GM10266 (cell line): ENCODE measurements around the gene SEPTIN14.
A peak's percentile ranks its signal among the peaks of the same experiment; 100 is the strongest.
"Not testable (repeated sequence)": the region's sequence is repeated elsewhere in the genome, so short reads cannot be mapped to it uniquely, and the experiment has no call there.

Experiments
- DNase-seq: peaks from one replicate; pipeline ENCODE4 v3.0.0; 2012; ENCODE audit errors: extremely low spot score
- TF ChIP-seq, protein P1 (sequence below): IDR thresholded peaks from 2 replicates; pipeline ENCODE4 v1.5.1; 2012; ENCODE audit warnings: mild to moderate bottlenecking, low read depth; ENCODE audit not compliant: control insufficient read depth, insufficient read depth; ENCODE audit errors: missing control alignments

The SEPTIN14 gene

DNA sequence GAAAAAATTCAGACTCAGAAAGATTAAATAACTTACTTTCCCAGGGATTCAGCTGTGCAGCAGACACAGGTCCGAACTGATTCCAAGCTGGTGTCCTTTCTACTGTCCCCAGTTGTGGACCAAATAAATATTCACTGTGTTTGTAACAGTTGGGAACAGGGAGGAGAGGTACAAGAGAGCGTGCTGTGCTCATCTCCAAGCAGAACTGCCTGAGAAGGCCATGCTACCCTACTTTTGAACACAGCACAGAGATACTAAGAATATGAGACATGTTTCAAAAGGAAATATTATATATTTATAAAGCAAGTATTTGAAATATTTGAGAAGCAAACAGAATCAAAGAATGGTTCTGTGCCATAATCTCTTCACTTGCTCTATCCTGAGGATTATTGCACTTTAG, at the start of gene SEPTIN14:
Gene SEPTIN14 (minus strand): TSS at position 101 of the 400 bp plus-strand sequence. CDS start 756 bp downstream, outside the sequence.
- DNase-seq: not testable (repeated sequence)

DNA sequence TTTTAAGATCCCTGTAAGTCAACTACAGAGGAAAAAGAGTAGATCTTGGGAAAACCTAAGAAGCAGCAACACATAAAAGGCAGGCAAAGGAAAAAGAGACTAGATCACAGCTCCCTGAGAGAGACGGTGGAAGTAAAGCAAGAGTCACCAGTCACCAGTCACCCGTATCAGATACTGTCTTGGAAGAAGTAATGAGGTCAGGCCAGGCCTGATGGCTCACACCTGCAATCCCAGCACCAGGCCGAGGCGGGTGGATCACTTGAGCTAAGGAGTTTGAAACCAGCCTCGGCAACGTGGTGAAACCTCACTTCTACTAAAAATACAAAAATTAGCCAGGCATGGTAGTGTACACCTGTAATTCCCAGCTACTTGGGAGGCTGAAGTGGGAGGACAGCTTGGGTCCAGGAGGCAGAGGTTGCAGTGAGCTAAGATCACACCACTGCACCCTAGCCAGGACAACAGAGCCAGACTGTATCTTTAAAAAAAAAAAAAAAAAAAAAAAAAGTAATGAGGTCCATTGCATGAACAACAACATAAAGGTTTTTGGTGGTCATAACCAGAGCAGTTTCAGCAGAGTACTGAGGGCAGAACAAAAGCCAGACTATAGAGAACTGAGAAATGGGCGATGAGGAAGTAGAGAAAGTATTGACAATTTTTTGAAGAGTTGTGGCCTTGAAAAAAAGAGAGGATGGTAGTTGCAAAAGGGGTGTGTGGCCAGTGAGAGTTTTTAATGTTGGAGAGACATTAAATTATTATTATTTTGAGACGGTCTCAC, 41.6 kb upstream of the SEPTIN14 start:
- TF ChIP-seq, protein P1, sequence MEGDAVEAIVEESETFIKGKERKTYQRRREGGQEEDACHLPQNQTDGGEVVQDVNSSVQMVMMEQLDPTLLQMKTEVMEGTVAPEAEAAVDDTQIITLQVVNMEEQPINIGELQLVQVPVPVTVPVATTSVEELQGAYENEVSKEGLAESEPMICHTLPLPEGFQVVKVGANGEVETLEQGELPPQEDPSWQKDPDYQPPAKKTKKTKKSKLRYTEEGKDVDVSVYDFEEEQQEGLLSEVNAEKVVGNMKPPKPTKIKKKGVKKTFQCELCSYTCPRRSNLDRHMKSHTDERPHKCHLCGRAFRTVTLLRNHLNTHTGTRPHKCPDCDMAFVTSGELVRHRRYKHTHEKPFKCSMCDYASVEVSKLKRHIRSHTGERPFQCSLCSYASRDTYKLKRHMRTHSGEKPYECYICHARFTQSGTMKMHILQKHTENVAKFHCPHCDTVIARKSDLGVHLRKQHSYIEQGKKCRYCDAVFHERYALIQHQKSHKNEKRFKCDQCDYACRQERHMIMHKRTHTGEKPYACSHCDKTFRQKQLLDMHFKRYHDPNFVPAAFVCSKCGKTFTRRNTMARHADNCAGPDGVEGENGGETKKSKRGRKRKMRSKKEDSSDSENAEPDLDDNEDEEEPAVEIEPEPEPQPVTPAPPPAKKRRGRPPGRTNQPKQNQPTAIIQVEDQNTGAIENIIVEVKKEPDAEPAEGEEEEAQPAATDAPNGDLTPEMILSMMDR: no peak
- no peak for DNase-seq

DNA sequence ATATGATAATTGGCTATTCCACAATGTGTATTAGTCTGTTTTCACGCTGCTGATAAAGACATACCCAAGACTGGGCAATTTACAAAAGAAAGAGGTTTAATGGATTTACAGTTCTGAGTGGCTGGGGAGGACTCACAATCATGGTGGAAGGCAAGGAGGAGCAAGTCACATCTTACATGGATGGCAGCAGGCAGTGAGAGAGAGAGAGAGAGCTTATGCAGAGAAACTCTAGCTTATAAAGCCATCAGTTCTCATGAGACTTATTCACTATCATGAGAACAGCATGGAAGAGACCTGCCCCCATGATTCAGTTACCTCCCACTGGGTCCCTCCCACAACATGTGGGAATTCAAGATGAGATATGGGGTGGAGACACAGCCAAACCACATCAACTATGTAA, 38.5 kb upstream of the SEPTIN14 start:
- DNase-seq: not testable (repeated sequence)

DNA sequence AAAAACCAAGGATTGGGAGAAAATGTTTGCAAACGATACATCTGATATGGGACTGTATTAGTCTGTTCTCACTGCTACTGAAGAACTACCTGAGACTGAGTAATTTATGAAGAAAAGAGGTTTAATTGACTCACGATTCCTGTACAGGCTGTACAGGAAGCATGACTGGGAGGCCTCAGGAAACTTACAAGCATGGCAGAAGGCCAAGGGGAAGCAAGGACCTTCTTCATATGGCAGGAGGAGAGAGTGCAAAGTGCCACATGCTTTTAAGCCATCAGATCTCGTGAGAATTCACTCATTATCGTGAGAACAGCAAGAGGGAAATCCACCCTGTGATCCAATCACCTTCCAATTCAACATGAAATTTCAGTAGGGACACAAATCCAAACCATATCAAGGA, 35.7 kb upstream of the SEPTIN14 start:
- TF ChIP-seq, protein P1: no peak
- no peak for DNase-seq

DNA sequence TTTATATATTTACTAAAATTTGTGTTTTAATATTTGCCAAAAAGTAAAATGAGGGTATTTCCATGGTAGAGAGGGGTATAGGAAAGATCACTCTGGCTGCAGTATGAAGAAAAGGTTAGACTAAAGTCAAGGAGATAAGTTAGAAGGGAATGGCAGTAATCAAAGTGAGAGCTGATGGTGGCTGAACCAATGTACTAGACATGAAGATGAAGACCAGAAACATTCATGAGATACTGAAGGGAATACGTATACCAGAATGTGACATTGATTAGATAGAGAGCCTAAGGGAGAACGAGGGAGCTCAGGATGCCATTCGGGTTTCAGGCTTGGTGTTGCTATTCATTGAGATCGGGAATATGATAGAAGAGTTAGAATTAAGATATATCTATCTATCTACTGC, 32.5 kb upstream of the SEPTIN14 start:
- TF ChIP-seq, protein P1: no peak
- DNase-seq: no peak

DNA sequence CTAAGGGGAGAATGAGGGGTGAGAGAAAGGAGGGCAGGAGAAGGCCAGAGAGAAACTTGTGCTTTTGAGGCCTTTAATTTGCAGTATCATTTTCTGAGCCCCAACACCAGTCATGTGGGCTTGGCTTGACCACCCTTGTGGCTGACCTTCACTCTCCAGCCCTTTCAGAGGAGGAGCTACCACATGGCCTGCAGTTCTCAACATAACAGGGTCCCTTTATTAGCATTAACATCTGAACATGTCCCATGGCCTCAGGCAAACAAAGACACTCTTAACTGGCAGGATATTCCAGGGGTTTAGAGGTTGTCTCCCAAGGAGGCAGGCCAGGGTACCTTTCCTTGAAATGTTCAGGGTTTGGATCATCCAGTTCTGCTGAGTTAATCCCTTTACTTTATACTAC, 31.4 kb upstream of the SEPTIN14 start:
- no peak for DNase-seq
- TF ChIP-seq, protein P1: no peak

DNA sequence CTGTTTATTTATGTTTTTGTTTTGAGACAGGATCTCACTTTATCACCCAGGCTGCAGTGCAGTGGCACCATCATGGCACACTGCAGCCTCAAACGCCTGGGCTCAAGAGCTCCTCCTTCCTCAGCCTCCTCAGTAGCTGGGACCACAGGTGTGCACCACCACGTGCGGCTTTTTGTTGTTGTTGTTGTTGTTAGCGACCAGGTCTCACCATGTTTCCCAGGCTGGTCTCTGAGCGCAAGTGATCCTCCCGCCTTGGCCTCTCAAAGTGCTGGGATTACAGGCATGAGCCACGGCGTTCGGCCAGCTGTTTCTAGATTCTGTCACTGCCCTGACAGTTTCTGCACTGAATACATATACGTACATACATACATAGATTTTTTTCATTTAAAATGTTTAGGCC, 25.8 kb upstream of the SEPTIN14 start:
- not testable (repeated sequence) for DNase-seq

DNA sequence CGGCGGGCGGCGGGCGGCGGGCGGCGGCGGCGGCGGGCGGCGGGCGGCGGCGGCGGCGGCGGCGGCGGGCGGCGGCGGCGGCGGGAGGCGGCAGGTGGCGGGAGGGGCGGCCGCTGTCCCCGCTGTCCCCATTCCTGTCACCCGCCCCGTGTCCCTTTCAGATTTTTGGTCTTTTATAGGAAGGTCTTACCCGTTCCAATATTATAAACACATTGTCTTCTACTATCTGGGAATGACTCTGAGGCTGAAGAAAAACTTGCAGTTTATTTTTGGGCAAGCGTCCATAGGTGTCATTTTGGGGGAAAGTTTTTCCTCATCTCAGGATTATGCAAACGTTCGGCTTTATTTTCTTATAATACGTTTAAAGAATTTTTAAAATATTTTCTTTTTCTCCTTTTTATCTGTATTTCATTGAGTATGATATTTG, 25.3 kb upstream of the SEPTIN14 start:
- peak; percentile 43 for DNase-seq
- TF ChIP-seq, protein P1: no peak

DNA sequence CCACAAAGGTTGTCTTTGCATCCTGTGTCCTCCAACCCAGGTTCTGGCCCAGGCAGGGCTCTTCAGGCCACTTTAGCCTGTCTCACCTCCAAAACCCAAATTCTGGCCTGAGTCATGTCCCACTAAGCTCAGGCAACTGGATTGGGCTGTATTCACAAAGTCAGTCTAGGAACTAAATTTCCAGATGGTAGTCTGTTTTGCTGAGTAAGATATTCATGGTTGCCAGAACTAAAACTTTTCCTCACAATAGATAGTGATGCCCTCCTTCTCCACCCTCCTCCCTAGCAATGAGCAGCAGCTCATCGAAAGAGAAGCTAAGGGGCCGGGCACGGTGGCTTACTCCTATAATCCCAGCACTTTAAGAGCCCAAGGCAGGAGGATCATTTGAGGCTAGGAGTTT, 21.8 kb upstream of the SEPTIN14 start:
- no peak for DNase-seq
- TF ChIP-seq, protein P1: no peak
